ENCODE data around the gene NRXN3.

The NRXN3 gene

DNA sequence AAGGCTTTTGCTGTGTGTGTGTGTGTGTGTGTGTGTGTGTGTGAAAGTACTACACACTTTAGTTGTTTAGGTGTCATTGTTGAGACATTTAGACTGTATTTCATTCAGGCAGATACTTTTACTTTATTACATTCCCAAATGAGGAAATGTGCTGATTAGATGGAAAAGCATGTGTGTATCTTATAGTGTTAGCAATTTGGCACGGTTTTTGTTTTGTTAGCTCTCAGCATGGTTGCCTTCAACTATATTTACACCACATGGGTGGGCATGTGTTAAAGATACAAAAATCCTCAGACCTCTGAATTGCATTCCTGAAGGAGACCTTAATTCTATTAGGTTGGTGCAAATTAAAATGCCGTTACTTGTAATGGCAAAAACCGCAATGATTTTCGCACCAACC is 1161.7 kb downstream of the NRXN3 start:
- DNase-seq = no peak

- DNase-seq = no peak
Observed at GRCh38 chr14:79332504-79333197, 1162.5 kb downstream of the NRXN3 start.

DNA sequence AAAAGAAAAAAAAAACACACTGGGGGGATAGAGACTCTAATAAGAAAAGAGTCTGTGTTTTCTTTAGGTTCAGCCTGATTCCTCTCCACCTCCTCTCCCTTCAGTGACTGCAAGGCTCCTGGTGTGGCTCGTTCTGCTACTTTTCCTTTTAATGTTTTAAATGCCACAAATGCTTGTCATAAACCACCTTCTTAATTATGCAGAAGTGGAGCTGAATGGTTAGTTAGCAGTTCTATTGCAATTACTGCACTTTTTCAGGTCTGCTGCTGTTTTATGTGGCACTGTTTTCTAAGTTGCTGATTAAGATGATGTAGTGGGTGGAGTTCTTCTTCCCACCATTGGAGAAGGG is 1163.0 kb downstream of the NRXN3 start:
- DNase-seq = no peak

DNA sequence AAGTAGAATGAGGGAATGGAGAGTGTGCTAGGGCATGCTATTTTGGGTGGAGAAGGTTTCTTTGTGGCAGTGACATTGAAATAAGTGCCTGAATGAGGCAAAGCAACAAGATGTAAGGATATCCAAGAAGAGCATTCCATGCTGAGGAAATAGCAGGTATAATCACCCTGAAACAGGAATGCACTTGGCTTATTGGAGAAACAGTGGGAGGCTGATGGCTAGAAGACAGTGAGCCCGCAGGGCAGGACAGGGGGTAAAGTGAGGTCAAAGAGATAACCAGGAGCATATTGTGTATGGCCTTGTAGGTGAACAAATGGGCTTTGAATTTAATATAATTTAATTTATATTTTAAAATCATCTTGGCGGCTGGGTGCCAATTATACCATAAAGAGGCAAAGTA is 1164.1 kb downstream of the NRXN3 start:
- no peak for DNase-seq

GRCh38 chr14:79337761-79338160 is 1167.6 kb downstream of the NRXN3 start:
- DNase-seq = no peak

GRCh38 chr14:79342942-79343341 is 1172.8 kb downstream of the NRXN3 start:
- DNase-seq = no peak

DNA sequence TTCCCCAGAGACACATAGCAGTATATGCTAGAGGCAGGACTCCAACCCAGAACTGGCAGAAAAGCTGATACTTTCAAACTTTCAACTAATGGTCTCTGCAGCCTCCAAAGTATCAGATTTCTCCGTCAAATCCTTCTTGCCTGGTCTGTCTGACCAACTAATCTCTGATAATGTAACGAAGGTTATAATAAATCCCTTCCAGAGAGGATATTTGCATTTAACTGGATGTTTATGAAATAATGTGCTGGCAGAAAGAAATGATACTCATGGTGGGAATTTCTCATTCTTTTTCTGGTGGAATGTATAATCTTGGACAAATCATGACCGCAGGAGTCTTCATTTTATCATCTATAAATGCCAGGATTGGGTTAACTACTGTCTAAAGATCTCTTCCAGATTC is 1180.8 kb downstream of the NRXN3 start:
- no peak for DNase-seq

DNA sequence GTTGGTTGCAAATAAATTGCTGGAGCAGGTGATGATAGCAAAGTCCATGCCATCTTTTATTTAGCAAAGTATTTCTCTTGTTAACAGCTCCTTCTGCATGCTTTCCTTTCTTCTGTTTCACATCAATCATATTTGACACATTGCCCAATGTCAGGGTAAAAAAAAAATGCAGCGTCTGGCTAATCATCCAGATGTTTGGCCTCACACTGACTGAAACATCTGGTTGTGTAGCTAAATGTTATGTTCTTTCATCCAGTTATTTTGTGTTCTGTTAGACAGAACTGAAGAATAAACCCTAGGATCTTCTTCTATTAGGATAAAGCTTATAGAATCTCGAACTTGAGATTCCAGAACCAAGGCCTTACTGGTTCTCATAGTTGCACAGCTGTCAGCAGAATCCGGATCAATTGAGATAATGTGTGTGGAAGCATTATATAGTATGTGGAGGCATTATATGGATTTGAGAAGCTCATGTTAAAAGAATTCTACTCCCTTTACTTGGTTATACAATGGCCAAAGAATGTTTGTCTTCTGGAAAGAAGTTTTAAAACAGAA is 1182.0 kb downstream of the NRXN3 start:
- no peak for DNase-seq

- no peak for DNase-seq
Observed at GRCh38 chr14:79354336-79354735, 1184.2 kb downstream of the NRXN3 start.

DNA sequence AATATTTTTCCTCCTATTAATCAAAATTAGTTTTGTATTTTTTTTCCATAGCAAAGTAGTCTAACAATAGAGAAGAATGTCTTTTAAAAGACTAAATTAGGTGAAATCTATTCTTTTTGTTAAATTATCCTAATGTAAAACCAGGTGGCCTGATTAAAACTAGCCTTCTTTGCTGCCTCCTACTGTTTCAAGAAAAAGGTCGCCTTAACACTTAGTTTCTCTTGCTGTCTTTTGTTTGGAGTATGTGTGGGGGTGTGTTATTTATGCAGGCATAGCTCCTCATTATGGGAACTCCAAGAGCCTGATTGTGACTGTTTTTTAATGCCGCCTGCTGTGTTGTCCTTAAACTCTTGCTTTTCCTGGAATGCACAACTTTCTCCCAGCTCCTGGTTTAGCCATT is 1185.9 kb downstream of the NRXN3 start:
- DNase-seq = no peak

- DNase-seq = no peak
Observed at GRCh38 chr14:79357307-79357706, 1187.1 kb downstream of the NRXN3 start.

DNA sequence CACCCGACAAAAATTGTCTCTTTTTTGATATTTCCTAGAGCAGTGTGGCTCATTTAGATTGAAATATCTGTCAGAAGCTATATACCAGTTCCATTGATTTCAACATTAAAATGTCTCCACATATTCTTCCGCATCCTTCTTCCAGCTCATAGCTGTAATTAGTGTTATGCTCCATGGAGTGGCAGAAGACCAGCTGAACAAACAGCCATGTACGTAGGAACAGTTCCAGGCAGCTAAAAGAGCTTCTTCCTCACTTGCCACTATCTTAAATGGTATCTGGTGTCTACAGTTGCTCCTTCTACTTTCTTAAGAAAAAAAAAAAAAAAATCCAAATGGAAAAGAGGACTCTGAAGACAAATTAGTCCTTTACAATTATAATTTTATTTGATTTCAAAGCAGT is 1193.1 kb downstream of the NRXN3 start:
- DNase-seq = no peak

DNA sequence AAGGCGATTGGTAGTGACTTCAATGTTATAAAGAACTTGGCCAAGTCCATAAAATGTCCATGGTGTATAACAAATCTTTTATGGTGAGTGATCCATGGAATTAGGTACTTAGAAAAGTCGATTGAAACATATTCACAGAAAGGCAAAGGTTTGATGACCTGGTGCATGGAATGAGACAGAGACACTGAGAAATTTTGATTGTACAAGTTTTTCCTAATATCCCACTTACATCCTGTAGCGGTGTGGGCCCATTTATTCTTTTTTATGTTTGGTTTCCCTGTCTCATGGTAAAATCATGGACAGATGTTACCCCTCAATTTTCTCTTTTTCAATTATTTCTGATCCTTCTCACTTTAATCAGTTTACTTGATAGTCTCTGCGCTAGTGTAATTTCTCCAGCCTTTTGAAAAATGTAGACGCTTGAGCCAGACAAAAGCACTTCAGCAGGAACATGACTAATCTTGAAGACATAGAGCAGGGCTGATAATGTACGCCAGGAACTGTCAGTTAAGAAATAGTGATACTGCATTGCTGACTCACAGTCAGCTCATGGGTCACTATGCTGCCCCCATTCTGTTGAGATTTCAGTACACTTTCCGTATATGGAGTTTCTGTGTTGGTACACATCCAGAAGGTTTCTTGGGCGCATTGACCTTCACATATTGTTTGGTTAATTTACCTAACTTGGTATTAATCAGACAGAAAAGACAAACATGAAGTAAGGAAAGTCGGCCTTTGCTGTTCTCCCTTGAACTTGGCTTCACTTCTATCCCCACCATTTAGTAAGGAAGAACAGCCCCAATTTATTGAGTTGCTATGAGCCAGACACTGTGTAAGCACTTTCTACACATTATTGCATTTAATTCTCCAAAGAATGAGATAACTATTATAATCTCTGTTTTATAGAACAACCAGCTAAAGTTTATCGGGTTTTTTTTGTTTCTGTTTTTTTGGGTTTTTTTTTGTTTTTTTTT is 1199.5 kb downstream of the NRXN3 start:
- DNase-seq = no peak

- no peak for DNase-seq
Observed at GRCh38 chr14:79370969-79371368, 1200.8 kb downstream of the NRXN3 start.

GRCh38 chr14:79373451-79373850 is 1203.3 kb downstream of the NRXN3 start:
- no peak for DNase-seq

- peak; percentile 66 for DNase-seq
Observed at GRCh38 chr14:79375356-79375755, 1205.2 kb downstream of the NRXN3 start.

GRCh38 chr14:79376557-79376956 is 1206.4 kb downstream of the NRXN3 start:
- no peak for DNase-seq

DNA sequence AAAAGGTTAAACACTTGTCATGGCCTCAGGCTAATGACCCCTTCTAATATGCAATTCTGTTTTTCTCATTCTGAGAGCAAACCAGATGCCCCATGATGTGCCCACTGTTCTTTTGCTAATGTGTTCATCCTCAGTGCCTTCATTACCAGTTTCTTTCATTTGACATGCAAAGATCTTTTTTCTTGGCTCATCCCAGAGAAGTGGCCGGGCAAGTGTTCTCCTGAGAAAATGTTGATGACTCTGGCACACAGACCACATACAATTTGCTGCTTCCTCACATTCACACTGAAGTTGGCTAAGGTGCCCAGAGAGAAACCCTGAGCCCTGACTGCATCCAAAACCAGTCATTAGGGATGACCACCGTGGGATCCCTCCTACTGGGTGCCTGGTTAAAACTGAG is 1207.8 kb downstream of the NRXN3 start:
- DNase-seq = no peak

GRCh38 chr14:79379266-79379665 is 1209.1 kb downstream of the NRXN3 start:
- DNase-seq = no peak

DNA sequence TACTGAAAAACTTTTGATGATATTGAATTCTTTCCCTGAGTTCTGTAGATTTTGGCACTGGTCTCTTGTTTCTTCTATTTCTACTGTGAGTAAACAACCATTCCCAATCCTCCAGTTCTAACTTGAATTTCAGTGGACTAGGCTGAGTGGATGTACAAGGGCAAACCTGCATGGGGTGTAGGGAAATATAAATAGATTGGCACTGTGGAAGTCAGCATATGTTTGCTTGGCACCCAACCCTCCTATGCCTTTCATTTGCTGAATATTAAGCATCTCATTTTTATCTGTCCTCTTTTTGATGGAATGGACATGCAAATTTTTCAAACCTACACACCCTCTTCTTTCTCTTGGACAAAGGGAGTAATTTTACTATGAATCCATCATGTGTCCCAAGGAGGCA is 1212.9 kb downstream of the NRXN3 start:
- DNase-seq = no peak

DNA sequence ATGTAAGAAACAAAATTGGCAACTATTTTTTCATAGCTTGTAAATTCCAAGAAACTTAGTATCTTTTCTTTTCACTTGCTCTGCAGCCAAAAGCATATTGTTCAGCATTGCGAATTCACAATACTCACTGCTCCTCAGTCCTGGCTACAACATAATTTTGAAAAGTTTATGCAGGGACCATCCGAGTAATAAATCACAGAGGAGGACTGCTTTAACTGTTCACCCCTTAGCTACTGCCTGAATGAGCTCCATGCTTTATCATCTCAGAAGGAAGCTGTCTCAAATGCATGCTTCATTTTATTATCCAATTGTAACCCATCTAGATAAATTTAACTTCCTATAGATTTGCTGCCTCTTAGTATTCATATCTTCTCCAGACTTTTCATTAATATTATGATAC is 1213.3 kb downstream of the NRXN3 start:
- no peak for DNase-seq

- DNase-seq = no peak
Observed at GRCh38 chr14:79395061-79395460, 1224.9 kb downstream of the NRXN3 start.

DNA sequence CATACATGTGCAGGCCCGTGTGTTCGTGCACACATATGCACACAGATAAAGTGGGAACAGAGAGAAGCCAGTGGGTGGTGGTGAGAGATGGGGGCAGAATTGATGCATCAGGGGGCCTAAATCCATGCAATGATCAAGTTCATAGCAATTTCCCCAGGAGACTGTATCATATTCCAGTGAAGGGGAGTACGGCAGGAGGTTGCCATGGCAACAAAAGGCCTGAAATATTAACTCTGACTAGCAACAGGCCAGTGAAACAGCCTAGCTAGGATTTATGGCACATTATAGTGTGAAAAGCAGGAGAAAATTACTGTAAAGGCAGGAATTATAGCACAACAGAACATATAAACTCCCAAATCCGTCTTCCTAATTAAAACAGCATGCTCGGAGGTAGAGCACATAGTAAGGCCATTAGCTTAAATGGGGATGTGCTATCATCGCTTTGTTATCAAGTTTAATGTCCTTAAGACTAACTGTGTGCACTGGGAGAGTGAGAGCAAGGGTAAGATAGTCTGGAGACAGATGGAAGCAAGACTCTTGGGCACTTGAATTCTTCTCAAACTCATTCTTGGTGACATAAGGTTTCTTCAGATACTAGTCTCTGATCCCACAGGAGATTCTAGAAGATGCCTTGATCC is 1234.8 kb downstream of the NRXN3 start:
- DNase-seq = no peak

DNA sequence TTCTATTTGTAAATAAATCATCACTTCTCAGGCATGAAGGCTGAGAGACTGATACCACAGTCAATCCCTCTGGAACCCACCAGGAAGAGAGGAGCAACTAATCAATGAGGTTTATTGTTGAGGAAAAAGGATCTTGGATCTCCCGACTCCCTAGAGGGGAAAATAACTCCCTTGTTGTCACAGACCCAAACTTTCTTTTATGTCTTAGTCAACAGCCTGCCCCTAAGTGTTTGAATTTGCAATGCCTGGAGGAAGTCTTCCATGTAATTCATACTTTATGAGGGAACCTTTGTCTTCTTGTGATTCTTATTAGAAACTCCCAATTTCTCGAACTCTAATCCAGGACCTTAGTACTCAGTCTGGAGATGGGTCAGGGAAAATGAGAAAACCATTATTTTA is 1235.3 kb downstream of the NRXN3 start:
- DNase-seq = no peak

Measured in NCI-H526 treated with DMSO at 0.1 percent for 48 hours (cell line).